Pons (tissue), 1 donor: Measurements from ENCODE around the gene AK6.
"Not testable (repeated sequence)": the region's sequence is repeated elsewhere in the genome, so short reads cannot be mapped to it uniquely, and the experiment has no call there.

ENCODE experiments used
- DNase-seq: peaks from one replicate; pipeline ENCODE4 v3.0.0-alpha.2; 2016; ENCODE audit warnings: low spot score

The AK6 gene

GRCh38 chr5:69335341-69335935, 33.9 kb downstream of the AK6 start:
- no peak for DNase-seq

DNA sequence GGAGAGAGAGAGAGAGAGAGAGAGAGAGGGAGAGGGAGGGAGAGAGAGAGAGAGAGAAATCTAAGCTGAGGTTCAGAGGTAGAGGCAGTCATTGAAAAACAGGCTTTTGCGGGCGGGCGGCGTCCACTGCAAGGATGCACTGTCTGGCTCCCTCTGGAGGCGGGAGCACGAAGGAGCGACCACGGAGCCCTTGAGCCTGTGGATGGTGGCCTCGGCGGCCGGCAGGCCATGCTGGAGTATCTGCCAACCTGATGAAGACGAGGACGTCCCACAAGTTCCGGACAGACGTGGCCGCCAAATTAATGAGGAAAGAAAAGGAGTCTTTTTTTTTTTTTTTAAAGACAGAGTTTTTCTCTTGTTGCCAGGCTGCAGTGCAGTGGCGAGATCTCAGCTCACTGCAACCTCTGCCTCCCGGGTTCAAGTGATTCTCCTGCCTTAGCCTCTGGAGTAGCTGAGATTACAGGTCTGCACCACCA, 34.5 kb downstream of the AK6 start:
- peak; percentile 72 for DNase-seq

GRCh38 chr5:69333668-69334315, 35.5 kb downstream of the AK6 start:
- DNase-seq, result not testable (repeated sequence)

DNA sequence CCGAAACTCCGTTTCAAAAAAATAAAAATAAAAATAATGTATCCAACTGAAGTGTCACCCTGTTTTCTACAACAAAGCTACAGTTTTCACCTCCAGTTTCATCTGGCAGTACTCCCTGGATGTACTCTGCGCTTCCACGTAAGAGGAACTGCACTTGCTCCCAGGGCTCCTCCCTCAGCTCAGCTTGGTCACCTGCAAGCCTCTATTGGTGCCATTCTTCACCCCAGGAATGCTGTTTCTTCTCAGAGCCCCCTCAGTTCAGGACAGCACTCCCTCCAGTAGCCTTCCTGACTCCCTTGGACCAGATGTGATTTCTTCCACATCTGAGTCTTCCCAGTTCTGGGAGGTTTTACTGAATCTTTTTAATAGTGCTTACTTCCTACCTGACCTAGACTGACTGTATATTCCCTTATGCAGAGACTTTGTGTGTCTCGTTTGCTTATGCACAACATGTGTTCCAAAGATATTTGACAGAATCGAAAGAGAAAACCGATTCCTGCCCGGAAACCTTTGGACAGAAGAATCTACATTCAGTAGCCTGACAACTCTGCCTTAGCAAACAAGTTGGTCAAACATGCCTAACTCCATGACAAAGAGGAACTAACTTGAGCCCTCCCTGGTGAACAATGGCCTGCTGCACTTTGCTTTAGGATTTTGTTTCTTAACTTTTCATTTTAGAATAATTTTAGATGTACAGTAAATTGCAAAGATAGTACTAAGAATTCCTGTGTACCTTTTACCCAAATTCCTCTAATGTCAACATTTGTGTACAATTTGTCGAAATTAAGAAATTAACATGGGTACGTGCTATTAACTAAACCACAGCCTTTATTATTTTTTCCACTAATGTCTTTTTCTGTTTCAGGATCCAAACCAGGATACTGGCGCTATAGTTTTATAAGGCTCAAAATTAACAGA, 37.5 kb downstream of the AK6 start:
- peak; percentile 9 for DNase-seq

DNA sequence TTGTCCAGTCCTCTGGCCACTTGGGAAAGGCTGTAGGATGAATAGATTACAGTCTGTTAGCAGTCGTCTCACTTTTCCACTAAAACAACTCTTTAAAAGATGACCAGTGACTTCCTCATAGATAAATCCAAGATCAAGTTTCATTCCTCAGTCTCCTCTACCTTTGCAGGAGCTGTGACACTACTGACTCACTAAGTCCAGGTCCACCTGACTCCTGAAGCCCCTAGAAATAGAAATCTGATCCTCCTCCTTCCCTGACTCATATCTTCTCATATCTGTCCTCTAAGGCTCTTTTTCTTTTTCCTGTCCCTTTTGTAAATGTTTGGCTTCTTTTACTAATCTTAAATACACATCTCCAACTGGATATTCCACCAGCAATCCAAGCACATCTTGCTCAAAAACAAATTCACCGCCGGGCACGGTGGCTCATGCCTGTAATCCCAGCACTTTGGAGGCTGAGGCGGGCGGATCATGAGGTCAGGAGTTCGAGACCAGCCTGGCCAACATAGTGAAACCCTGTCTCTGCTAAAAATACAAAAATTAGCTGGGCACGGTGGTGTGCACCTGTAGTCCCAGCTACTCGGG, 39.3 kb downstream of the AK6 start:
- DNase-seq, result no peak

DNA sequence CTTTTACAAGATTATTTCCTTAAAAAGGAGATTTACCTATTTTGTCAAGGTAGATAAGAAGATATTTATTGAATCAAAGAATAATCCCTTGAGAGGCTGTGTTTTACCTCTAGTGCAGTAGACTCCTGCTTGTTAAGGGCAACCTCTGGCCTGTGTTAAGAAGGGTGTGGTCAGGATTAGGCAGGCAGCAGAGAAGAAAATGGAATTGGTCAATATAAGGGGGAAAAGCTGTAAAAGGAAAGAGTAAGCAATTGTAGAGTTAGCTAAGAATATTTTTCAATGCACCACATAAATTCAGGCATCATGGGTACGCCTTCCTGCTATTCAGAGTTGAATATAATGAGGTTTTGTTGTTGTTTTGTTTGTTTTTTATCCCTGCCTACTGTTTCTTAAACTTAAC, 43.0 kb downstream of the AK6 start:
- no peak for DNase-seq

- no peak for DNase-seq
Measured at GRCh38 chr5:69317391-69317790, 51.9 kb downstream of the AK6 start.

- DNase-seq, result no peak
Measured at GRCh38 chr5:69315972-69316371, 53.3 kb downstream of the AK6 start.

DNA sequence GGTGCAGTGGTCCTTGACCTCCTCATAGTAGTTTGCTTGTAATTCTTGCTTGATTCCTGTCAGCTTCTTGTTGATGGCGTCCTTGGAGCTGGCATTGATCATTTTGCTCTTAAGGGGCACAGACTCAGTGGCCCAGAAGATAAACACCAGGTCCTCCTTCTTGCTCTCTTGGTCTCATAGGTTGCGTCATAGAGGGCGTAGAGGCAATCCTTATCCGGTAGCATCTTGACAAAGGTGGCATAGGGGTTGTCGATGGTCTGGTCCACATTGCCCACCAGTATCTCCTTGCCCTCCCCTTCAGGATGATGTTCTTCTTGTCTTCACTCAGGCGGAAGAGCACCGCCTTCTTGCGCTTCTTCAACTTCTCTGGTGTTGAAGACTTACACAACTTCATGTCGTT, 55.9 kb downstream of the AK6 start:
- no peak for DNase-seq

- no peak for DNase-seq
Measured at GRCh38 chr5:69312459-69313160, 56.7 kb downstream of the AK6 start.

GRCh38 chr5:69309380-69309779, 59.9 kb downstream of the AK6 start:
- no peak for DNase-seq

- no peak for DNase-seq
Measured at GRCh38 chr5:69308046-69308553, 61.2 kb downstream of the AK6 start.

- no peak for DNase-seq
Measured at GRCh38 chr5:69305512-69305911, 63.8 kb downstream of the AK6 start.
